NCI-H2107 treated with DMSO at 0.1 percent for 48 hours (cell line): ENCODE measurements around the gene WDR82.
A peak's percentile ranks its signal among the peaks of the same experiment; 100 is the strongest.
"Not testable (repeated sequence)": the region's sequence is repeated elsewhere in the genome, so short reads cannot be mapped to it uniquely, and the experiment has no call there.

Experiments used
- DNase-seq: peaks from one replicate; lab custom pipeline; 2025; ENCODE audit not compliant: unreplicated experiment; lab: John Stamatoyannopoulos, UW

Gene WDR82

GRCh38 chr3:52289747-52290595 lies 11.5 kb upstream of the WDR82 start:
- no peak for DNase-seq

DNA sequence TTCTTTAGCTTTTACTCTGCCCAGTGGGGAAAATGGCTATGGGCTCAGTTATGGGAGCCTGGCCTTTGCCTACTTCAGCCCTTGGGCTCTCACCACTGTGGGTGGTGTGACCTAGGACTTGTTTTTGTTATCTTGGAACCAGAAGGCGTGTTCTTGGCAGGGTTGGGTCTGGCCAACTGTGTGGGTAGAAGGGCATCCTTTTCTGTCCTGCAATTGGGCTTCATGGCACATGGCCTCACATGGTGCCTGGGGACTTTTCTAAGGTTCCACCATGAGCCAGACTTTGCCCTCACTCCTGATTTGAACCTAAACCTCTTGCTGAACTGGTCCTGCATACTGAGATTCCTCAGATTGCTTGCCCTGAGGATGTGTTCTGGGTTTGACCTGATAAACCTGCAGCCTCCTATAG lies 10.9 kb upstream of the WDR82 start:
- DNase-seq: no peak

GRCh38 chr3:52288674-52289073 lies 10.2 kb upstream of the WDR82 start:
- no peak for DNase-seq

- no peak for DNase-seq
Measured at GRCh38 chr3:52286777-52287110, 8.3 kb upstream of the WDR82 start.

GRCh38 chr3:52284051-52284450 lies 5.6 kb upstream of the WDR82 start:
- not testable (repeated sequence) for DNase-seq

GRCh38 chr3:52283306-52283705 lies 4.9 kb upstream of the WDR82 start:
- no peak for DNase-seq

DNA sequence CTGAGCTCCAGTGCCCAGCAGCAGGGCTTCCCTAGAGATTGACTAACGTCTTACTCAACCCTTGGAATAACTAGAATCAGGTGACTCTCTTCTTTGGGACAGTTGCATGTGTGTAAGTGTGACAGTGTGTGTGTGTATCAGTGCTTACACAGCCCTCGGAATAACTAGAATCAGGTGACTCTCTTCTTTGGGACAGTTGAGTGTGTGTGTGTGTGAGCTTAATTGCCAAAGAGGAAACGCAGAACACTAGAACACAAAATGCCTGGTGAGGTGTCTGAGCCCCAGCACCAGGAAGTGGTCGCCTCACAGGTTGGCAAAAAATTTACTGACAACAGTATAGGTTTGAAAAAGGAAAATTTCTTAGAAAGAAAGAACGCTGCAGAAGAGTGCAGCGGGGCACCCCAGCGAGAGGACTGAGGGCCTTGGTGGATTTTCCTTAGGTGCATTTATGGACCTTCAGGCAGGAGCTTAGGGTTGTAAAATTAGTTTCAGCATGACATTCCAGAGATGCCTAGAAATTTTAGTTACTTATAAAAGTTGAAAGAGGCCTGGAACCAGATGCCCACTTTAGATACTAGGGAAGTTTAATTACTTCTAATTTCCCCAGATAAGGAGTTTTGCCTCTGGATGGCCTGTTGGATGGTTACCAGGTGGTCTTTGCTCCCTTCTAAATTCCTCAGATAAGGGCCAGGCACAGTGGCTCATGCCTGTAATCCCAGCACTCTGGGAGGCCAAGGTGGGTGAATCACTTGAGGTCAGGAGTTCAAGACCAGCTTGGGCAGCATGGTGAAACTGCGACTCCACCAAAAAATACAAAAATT lies 3.7 kb upstream of the WDR82 start:
- DNase-seq: no peak

- peak; percentile 83 for DNase-seq
Measured at GRCh38 chr3:52280050-52280461, 1.6 kb upstream of the WDR82 start.

DNA sequence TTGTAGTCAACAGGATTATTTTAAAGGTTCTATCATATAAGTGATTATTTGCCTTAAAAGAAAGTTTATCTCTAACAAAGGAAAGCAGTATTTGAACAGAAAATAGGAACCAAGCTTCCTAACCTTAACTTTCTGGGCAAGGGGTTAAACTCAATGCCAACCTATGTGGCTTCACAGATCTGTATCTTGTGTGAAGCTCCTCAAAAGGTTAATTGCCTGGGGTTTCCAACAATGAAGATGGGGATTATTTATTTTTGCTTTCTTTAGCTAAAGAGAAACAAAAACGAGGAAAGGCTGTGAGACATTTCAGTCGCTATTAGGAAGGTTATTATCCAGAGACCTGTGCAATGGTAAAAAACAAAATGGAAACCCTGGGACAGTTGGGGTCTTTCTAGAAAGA lies 1.1 kb upstream of the WDR82 start:
- no peak for DNase-seq

GRCh38 chr3:52277972-52278509 lies 408 bp downstream of the WDR82 start:
- no peak for DNase-seq

GRCh38 chr3:52277071-52277964 lies 1.1 kb downstream of the WDR82 start:
- peak; percentile 29 for DNase-seq

GRCh38 chr3:52274781-52275180 lies 3.7 kb downstream of the WDR82 start:
- not testable (repeated sequence) for DNase-seq

- DNase-seq: no peak
Measured at GRCh38 chr3:52272831-52273230, 5.6 kb downstream of the WDR82 start.

GRCh38 chr3:52272172-52272571 lies 6.3 kb downstream of the WDR82 start:
- not testable (repeated sequence) for DNase-seq

DNA sequence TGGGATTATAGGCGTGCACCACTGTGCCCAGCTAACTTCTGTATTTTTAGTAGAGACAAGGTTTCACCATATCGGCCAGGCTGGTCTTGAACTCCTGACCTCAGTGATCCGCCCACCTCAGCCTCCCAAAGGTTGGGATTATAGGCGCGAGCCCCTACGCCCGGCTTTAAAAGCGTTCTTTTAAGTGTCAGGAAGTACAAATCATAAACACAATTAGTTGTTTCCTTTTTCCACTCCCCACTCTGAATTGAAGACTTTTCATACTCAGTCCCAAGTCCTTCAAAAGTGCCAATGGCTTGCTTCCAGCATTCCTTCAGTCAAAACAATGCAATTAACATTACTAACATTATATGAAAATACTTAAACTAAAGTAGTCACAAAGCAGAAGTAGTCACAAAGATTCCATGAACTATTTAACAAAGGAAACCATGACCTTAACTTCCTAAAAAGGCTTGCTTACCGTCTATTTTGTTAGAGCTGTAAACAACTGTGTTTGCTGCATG lies 8.1 kb downstream of the WDR82 start:
- DNase-seq: no peak

- DNase-seq: no peak
Measured at GRCh38 chr3:52269776-52270175, 8.7 kb downstream of the WDR82 start.

DNA sequence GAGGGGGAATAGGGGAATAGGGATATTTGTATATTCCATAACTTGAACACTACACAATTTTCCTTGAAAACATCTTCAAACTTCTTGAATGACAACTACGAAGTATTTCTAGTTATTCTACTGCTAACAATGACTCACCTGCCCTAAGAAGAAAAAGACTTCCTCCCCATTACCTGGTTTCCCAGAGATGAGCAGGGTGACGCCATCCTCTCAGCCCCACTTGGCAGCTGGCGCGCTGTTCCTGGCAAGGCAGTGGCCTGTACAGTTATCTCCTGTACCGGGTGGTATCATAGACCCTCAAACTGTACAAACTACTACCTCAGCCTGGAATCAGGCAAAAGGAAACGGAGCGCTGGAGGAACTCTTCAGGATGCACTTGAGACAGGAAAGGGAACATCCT lies 10.4 kb downstream of the WDR82 start:
- DNase-seq: no peak

DNA sequence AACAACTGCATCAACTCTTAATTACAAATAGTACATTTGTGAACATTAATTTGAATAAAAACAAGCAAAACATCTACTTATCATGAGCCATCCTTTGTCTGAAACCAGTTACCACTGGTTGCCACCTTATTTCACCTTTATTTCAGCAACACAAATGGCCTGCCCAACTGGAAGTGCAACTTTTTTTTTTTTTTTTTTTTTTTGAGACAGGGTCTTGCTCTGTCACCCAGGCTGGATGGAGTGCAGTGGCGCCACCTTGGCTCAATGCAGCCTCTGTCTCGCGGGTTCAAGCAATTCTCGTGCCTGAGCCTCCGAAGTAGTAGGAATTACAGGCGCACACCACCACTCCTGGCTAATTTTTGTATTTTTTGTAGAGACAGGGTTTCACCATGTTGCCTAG lies 13.1 kb downstream of the WDR82 start:
- no peak for DNase-seq

DNA sequence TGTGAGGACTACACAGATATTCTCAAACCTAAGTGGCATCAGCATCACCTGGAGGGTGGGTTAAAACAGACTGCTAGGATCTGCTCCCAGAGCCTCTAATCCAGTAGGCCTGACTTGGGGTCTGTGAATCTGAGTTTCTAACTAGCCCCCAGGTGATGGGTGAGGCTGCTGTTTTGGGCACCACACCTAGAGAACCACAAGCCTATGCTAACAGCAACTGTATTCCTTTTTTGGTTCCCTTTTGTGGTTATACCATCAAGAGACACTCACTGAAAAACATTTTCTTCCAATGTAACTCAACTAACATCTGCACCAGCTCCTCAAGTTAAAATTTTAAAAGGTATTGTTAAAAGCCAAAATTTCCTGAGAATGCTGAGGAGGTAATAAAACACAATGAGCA lies 16.0 kb downstream of the WDR82 start:
- DNase-seq: no peak

GRCh38 chr3:52259448-52259847 lies 19.0 kb downstream of the WDR82 start:
- no peak for DNase-seq

DNA sequence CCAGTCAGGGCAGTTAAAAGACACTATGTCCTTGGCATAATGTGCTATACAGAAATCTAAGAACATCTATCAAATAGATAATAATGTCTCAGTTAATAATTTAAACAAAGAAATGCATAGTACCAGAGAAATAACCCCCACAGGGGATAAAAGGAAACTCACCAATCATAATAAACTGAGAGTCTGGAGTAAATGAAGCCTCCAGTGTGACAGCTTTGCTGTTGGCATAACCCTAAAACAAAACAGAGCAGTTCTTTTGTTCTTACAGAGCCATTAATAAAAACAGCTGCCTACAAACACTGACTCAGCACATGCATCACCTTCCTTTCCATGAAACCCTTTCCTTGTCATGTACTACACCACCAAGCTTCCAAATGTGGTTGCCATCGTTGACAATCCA lies 19.4 kb downstream of the WDR82 start:
- no peak for DNase-seq
